Lower lobe of right lung (tissue), 2 donors: ENCODE results near the gene DEFB119. TPM values are rescaled to one million over a fixed set of nuclear protein-coding genes. Genes with fewer than 3 reads are reported as not detected.
"Not testable (repeated sequence)": the region's sequence is repeated elsewhere in the genome, so short reads cannot be mapped to it uniquely, and the experiment has no call there.

ENCODE experiments used
- ATAC-seq, 2 donors: fragments of 200-7000 bp; cut with Tn5 transposase; one replicate each; pipeline ENCODE4 v1.9.1; 2020 to 2022; ENCODE audit warnings: mild to moderate bottlenecking in 2 of 2, moderate library complexity in 2 of 2
- DNase-seq: peaks from one replicate; pipeline ENCODE4 v3.0.0-alpha.2; 2020
- H3K27ac ChIP-seq: fragments of 200-600 bp; one replicate; pipeline ENCODE4 v1.8.0; 2022
- H3K27me3 ChIP-seq: fragments of 200-600 bp; one replicate; pipeline ENCODE4 v1.8.0; 2022; ENCODE audit warnings: low read depth
- H3K36me3 ChIP-seq: fragments of 200-600 bp; one replicate; pipeline ENCODE4 v1.8.0; 2022; ENCODE audit warnings: mild to moderate bottlenecking
- H3K4me1 ChIP-seq: fragments of 200-600 bp; one replicate; pipeline ENCODE4 v1.8.0; 2022
- H3K4me3 ChIP-seq: fragments of 200-600 bp; one replicate; pipeline ENCODE4 v1.8.0; 2022; ENCODE audit warnings: mild to moderate bottlenecking
- H3K9me3 ChIP-seq: fragments of 200-600 bp; one replicate; pipeline ENCODE4 v1.8.0; 2022
- CTCF ChIP-seq: fragments of 200-600 bp; IDR thresholded peaks from one replicate; pipeline ENCODE4 v1.8.0; 2022; ENCODE audit warnings: antibody characterized with exemption, mild to moderate bottlenecking
- intact Hi-C: fragments of 100-400 bp; cut with DNase I; formaldehyde crosslinking; loops from one replicate; pipeline ENCODE4 v1.11.0; 2022
- long read RNA-seq: library from polyadenylated mRNA; unstranded; transcript quantifications from one replicate; pipeline ENCODE4 v2.0.0, GENCODE V29; 2021
- total RNA-seq: library from RNA; stranded (reverse); fragmentation: NEBNext Ultra II Directional; extraction: Animal tissue kit (Norgen Biotek cat#: 25700); gene quantifications from one replicate; pipeline ENCODE4 v1.2.1, GENCODE V29; 2021
- donor health status: DM: no; HTN: yes; CAD: no; lungs with severe emphysema.

The DEFB119 gene
- total RNA-seq = not detected
- long read RNA-seq = 0 reads

- Histone ChIP-seq H3K4me3 (no peak within 1 kb of the TSS), H3K27me3 (peaks cover 7% of the 10 kb centered on the region), H3K4me1 (no peaks in the 10 kb centered on the region), H3K36me3 (no peaks in the 10 kb centered on the region), H3K9me3 (no peaks in the 10 kb centered on the region), H3K27ac (no peak within 1 kb of the TSS)
- no peak for TF ChIP-seq CTCF
- DNase-seq = no peak
- no peak for ATAC-seq
- intact Hi-C loops = no loop called here
Measured at GRCh38 chr20:31390490-31390889, at the start of gene DEFB119. Gene DEFB119 (minus strand): TSS chr20:31390590. CDS start chr20:31390483, 107 bp downstream.

- TF ChIP-seq CTCF = no peak
- Histone ChIP-seq H3K27me3 (no peaks in the 10 kb centered on the region), H3K9me3 (no peaks in the 10 kb centered on the region), H3K4me1 (no peaks in the 10 kb centered on the region), H3K4me3 (no peak overlapping the region), H3K27ac (no peak overlapping the region), H3K36me3 (no peaks in the 10 kb centered on the region)
- intact Hi-C loops = no loop called here
- ATAC-seq (no peak), DNase-seq (no peak)
Measured at GRCh38 chr20:31430568-31431115, 40.3 kb upstream of the DEFB119 start.

- H3K27ac ChIP-seq, H3K4me3 ChIP-seq, H3K9me3 ChIP-seq, H3K27me3 ChIP-seq, DNase-seq, intact Hi-C loops, ATAC-seq, H3K4me1 ChIP-seq, H3K36me3 ChIP-seq: not testable (repeated sequence)
Measured at GRCh38 chr20:31427576-31427975, 37.2 kb upstream of the DEFB119 start.

GRCh38 chr20:31426891-31427551, 36.6 kb upstream of the DEFB119 start:
- H3K36me3 ChIP-seq, H3K4me1 ChIP-seq, H3K9me3 ChIP-seq, H3K4me3 ChIP-seq, H3K27me3 ChIP-seq, ATAC-seq, DNase-seq, intact Hi-C loops, H3K27ac ChIP-seq: not testable (repeated sequence)

- H3K4me3 ChIP-seq = no peak overlapping the region
- no peaks in the 10 kb centered on the region for H3K36me3 ChIP-seq
- no peak for ATAC-seq
- H3K27me3 ChIP-seq = no peaks in the 10 kb centered on the region
- no peaks in the 10 kb centered on the region for H3K4me1 ChIP-seq
- no peak overlapping the region for H3K27ac ChIP-seq
- no peaks in the 10 kb centered on the region for H3K9me3 ChIP-seq
- TF ChIP-seq CTCF = no peak
- no peak for DNase-seq
- intact Hi-C loops = no loop called here
Measured at GRCh38 chr20:31425797-31426196, 35.4 kb upstream of the DEFB119 start.

- DNase-seq = no peak
- no peaks in the 10 kb centered on the region for H3K4me1 ChIP-seq
- no peak overlapping the region for H3K4me3 ChIP-seq
- H3K36me3 ChIP-seq = no peaks in the 10 kb centered on the region
- H3K9me3 ChIP-seq = no peaks in the 10 kb centered on the region
- TF ChIP-seq CTCF = no peak
- H3K27me3 ChIP-seq = no peaks in the 10 kb centered on the region
- no peak overlapping the region for H3K27ac ChIP-seq
- intact Hi-C loops = no loop called here
- ATAC-seq = no peak
Measured at GRCh38 chr20:31418307-31418706, 27.9 kb upstream of the DEFB119 start.
